HG03280 (cell line): ENCODE results near the gene DHRS7B.
"Not testable (repeated sequence)": the region's sequence is repeated elsewhere in the genome, so short reads cannot be mapped to it uniquely, and the experiment has no call there.

Source experiments
- ATAC-seq: cut with Tn5 transposase; IDR thresholded peaks from one replicate; pipeline ENCODE4 v1.9.1; 2021; ENCODE audit warnings: mild to moderate bottlenecking, moderate library complexity; ENCODE audit not compliant: unreplicated experiment

DHRS7B gene

DNA sequence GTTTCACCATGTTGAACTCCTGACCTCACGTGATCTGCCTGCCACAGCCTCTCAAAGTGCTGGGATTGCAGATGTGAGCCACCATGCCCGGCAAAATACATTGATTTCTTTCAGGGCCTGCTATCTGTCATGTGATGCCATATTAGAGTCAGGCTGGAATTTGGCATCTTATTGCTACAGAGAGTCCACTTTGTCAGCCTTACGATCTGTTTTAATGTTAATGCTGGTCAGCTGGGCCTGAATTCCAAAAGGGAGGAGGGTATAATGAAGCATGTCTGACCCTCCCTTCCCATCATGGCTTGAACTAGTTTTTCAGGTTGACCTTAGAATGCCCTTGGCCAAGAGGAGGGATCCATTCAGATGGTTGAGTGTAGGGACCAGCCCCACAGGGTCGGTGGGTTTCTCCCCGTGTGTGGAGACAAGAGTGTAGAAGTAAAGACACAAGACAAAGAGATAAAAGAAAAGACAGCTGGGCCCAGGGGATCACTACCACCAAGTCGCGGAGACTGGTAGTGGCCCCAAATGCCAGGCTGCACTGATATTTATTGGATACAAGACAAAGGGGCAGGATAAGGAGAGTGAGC lies 19.6 kb upstream of the DHRS7B start:
- ATAC-seq: not testable (repeated sequence)

- ATAC-seq: no peak
Measured at GRCh38 chr17:21108651-21109050, 18.1 kb upstream of the DHRS7B start.

DNA sequence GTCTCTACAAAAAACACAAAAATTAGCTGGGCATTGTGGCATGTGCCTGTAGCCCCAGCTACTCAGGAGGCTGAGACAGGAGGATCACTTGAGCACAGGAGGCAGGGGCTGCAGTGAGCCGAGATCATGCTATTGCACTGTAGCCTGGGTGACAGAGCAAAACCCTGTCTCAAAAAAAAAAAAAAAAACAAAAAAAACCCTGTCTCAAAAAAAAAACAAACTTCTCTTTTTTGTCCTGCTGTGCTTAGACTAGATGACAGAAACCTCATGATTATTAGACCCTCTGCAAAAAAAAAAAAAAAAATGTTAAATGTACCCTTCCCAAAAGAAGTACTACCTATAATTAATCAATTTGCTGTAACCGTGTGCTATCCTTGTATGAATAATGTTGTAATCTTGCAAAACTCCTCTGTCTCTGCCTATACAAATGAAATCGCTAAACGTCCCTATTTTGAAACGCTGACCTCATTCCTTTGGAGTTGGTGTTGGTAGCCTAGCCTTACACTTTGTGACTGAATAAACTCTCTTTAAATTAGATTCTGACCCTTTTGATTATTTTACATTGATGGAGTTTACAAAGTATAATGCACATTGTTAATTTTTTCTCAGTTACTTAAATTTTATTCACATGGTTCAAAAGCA lies 13.6 kb upstream of the DHRS7B start:
- no peak for ATAC-seq

- no peak for ATAC-seq
Measured at GRCh38 chr17:21113716-21114115, 13.0 kb upstream of the DHRS7B start.

- not testable (repeated sequence) for ATAC-seq
Measured at GRCh38 chr17:21114791-21115190, 12.0 kb upstream of the DHRS7B start.

DNA sequence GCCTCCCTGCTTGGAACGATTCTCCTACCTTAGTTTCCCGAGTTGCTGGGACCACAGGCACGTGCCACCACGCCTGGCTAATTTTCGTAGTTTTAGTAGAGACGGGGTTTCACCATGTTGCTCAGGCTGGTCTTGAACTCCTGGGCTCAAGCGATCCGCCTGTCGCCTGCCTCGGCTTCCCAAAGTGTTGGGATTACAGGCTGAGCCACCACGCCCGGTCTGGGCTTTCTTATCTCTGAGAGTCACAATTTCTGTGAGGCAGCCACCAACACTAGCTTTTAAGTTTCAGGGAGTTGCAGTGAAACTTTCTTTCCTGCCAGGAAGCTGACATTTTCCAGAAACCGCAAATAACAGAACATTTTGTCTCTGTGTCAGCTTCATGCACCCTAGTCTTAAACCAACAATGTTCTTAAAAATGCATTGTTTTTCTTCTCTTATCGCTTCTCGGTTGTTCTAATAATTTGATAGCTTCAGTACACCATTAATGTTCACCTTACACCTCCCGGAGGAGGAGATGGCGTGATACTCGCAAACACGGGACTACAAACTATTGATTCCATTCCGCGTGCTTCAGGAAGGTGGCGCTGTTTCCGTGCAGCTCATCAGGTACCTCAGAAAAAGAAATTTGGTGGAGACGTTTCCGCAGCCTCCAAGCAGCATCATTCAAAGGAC lies 7.4 kb upstream of the DHRS7B start:
- ATAC-seq: no peak

DNA sequence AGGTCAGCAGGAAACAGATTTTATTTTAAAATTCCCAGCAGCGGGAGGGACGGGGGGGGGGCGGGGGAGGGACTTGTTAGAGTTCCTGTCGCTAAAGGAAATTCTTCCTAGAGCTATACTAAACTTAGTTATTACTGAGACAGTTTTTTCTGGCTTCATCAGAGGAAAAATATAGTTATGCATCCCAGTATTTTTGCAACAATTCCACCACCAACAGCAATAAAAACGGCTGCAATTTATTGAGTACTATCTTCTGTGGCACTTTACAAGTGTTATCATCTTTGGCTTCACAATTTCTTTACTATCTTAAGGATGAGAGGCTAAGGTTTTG lies 6.9 kb upstream of the DHRS7B start:
- no peak for ATAC-seq

- no peak for ATAC-seq
Measured at GRCh38 chr17:21124086-21124485, 2.7 kb upstream of the DHRS7B start.

DNA sequence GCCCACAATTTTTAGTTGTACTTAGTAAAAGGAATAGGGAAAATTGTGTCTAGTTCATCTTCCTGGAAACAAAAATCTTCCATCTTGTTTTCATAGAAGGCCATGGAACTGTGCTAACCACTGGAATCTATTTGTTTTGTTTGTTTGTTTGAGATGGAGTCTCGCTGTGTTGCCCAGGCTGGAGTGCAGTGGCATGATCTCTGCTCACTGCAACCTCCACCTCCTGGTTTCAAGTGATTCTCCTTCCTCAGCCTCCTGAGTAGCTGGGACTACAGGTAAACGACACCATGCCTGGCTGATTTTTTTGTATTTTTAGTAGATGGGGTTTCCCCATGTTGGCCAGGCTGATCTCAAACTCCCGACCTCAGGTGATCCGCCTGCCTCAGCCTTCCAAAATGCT lies 2.2 kb upstream of the DHRS7B start:
- ATAC-seq: not testable (repeated sequence)

DNA sequence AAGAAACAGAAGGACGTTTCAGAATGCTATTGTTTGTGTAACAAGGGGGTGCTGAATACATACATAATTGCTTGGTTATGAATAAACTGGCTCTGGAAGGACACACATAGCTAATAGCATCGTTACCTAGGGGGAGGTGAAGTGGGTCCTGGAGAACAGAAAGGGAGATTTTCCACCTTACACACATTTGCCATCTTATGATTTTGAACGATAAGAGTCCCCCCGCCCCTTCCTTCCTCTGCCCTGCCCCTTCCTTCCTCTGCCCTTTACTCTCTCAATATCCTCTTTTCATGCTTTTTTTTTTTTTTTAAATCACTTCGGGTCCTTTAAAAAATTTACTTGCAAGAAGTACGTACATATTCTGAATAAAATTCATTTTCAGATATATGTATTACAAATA lies 902 bp upstream of the DHRS7B start:
- ATAC-seq: no peak

DNA sequence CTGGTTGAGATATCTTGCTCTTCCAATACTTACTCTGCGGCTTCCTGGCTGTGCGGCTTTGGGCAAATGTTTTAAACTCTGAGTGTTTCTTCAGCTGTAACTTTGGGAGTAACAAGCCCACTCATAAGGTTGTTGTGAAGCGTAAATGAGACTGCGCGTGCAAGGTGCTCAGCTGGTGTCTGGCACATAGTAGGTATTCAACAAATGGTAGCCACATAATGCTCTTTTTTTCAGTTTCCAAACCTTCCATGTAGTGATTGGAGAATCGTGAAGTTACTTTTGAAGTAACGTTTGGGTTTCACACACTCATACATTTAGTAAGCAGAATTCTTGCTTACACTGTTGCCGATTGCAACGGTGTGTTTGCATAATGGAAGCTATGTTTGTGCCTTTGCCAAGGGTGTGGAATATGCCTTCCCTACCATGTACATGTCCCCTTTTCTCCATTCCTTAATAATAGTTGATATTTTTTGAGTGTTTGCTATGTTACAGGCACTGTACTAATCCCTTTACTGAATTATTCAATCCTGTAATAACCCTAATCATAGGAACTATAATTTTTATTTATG lies 829 bp downstream of the DHRS7B start:
- no peak for ATAC-seq

DNA sequence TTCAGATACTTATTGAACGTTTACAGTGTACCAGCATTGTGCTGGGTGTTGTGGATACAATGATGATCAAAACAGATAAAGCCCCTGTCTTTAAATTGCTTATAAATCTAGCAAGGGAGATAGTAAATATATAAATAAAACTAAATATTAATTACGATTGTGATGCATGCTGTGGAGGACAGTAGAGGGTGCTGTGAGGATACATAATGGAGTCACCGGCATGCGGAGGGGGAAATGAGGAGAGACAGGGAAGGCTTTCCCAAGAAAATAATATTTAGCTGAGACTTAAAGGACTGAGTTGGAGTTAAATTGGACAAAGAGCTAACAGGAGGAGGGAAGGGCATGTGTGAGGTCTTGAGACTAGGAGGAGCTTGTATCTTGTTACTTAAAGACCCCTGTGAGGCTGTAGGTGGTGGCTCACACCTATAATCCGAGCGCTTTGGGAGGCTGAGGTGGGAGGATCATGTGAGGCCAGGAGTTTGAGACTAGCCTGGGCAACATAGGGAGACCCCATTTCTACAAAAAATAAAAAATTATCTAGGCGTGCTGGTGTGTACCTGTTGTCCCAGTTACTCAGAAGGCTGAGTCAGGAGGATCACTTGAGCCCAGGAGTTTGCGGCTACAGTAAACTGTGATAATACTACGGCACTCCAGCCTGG lies 2.4 kb downstream of the DHRS7B start:
- no peak for ATAC-seq

DNA sequence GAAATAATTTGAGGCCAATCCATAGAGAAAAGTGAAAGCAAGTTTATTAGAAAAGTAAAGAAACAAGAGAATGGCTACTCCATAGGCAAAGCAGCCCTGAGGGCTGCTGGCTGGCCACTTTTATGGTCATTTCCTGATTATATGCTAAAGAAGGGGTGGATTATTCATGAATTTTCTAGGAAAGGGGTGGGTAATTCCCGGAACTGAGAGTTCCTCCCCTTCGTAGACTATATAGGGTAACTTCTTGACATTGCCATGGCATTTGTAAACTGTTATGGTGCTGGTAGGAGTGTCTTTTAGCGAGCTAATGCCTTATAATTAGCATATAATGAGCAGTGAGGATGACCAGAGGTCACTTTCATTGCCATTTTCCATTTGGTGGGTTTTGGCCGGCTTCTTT lies 4.4 kb downstream of the DHRS7B start:
- no peak for ATAC-seq

DNA sequence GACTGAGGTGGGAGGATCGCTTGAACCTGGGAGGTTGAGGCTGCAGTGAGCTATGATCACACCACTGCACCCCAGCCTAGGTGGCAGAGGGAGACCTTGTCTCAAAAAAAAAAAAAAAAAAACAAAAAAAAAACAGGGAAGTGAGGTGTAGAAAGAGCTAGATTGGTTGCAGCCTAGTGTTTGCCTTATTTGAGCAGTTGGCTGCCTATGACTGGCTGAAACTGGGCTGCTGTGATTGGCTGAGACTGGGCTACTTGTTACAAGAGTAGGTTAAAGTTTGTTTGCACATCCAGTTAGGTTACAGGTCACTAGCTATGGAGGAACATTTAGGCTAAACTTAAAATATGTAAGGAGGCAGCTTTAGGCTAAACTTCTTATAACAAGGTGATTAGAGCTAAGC lies 5.7 kb downstream of the DHRS7B start:
- ATAC-seq: no peak

DNA sequence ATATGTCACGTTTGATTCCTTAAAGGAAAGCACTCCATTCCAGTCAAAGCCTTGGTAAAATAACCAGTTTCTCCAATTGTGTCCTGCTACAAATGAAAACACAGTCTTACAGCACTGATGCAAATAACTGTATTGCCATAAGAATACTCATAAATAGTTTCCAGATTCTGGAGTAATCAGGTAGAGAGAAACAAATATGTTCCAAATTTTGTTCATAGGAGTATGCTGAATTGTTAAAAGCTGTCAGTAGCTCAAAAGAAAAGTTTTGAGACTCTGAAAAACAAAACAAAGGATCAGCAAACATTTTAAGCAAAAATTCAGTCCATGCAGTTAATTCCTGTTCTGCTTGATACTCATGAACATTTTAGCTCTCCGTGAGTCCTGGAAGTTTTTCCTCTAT lies 7.8 kb downstream of the DHRS7B start:
- ATAC-seq: no peak

DNA sequence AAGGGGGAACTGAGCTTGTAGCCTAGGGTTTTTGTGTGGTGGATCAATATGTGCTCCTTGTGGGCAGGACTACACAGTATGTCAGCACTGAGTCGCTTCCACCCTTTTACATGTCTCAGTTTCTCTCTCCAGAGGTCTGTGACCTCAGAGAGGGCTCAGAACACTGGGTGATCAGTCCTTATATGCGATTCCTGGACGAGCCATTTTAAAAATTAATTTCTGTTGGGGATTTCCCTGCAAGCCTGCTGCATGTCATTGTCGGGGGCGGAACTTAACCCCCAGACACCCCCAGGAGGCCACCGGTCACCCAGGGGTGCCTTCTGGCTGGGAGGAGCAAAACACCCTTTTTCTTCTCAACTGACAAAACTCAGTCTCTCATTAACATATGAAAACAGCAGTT lies 14.1 kb downstream of the DHRS7B start:
- no peak for ATAC-seq

DNA sequence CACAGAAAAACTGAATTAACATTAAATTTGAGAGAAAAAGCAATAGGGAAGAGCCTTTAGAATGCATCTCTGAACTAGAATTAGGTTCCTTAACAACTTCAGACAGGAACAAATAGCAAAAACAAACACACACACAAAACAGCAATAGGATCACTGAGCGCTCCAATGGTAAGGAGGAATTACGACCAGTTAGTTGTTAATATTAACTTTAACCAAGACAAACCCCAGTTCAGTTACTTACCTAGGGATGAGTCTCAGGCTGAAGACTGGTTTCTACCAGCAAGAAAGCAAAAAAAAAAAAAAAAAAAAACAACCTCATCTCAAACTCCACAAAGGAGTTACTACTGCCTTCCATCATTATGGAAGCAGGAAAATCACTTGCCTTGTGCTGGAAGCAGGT lies 14.6 kb downstream of the DHRS7B start:
- ATAC-seq: no peak

- not testable (repeated sequence) for ATAC-seq
Measured at GRCh38 chr17:21142065-21142464, 15.3 kb downstream of the DHRS7B start.

DNA sequence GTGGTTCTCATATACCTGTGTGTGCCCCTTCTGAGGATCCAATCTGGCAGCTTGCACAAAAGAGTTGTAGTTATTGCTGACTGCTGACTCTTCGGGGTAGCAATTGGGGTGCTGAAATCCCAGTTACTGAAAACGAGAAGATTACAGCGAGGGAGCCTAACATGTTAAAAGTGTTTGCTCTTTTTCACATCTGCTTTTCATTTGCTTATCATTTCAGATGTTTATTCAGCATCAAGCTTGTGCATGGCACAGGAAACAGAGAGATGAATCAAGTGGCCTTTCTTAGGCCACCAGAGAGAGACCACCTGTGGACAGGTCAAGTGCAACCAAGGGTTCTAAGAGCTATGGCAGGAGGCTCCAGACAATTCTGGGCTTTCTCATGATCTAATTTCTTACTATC lies 16.9 kb downstream of the DHRS7B start:
- ATAC-seq: no peak

DNA sequence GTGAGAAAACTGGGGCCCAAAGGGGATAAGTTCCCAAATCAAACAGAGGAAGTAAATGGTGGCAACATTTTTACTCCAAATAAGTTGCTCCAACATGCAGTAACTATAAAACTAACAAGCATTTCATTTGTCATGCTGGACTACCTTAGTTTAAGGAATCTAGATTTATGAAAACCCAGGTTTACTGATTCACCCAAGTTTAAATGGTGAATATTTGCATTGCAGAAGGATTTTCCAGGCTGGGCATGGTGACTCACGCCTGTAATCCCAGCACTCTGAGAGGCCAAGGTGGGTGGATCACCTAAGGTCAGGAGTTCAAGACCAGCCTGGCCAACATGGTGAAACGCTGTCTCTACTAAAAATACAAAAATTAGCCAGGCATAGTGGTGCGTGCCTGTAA lies 17.5 kb downstream of the DHRS7B start:
- ATAC-seq: not testable (repeated sequence)

- no peak for ATAC-seq
Measured at GRCh38 chr17:21146362-21147015, 19.7 kb downstream of the DHRS7B start.
